NCI-H510A treated with DMSO at 0.1 percent for 48 hours (cell line): Measurements from ENCODE around the gene ASTN2.
"Not testable (repeated sequence)": the region's sequence is repeated elsewhere in the genome, so short reads cannot be mapped to it uniquely, and the experiment has no call there.

Experiments
- DNase-seq: peaks from one replicate; lab custom pipeline; 2025; lab: John Stamatoyannopoulos, UW

Gene ASTN2

GRCh38 chr9:116476935-116477381, 937.9 kb downstream of the ASTN2 start:
- no peak for DNase-seq

- no peak for DNase-seq
Measured at GRCh38 chr9:116476002-116476401, 938.9 kb downstream of the ASTN2 start.

- DNase-seq = no peak
Measured at GRCh38 chr9:116475201-116475600, 939.7 kb downstream of the ASTN2 start.

GRCh38 chr9:116471944-116472506, 942.8 kb downstream of the ASTN2 start:
- DNase-seq = no peak

GRCh38 chr9:116471093-116471906, 943.6 kb downstream of the ASTN2 start:
- DNase-seq = no peak

GRCh38 chr9:116468793-116469527, 945.9 kb downstream of the ASTN2 start:
- DNase-seq = no peak

GRCh38 chr9:116468369-116468768, 946.5 kb downstream of the ASTN2 start:
- no peak for DNase-seq

GRCh38 chr9:116467740-116468351, 947.0 kb downstream of the ASTN2 start:
- DNase-seq = no peak

GRCh38 chr9:116466271-116467235, 948.3 kb downstream of the ASTN2 start:
- DNase-seq = no peak

- no peak for DNase-seq
Measured at GRCh38 chr9:116465576-116466270, 949.1 kb downstream of the ASTN2 start.

- no peak for DNase-seq
Measured at GRCh38 chr9:116464987-116465571, 949.8 kb downstream of the ASTN2 start.

- no peak for DNase-seq
Measured at GRCh38 chr9:116464423-116464822, 950.4 kb downstream of the ASTN2 start.

- no peak for DNase-seq
Measured at GRCh38 chr9:116461632-116462031, 953.2 kb downstream of the ASTN2 start.

- no peak for DNase-seq
Measured at GRCh38 chr9:116460026-116460425, 954.8 kb downstream of the ASTN2 start.

GRCh38 chr9:116459576-116459975, 955.3 kb downstream of the ASTN2 start:
- DNase-seq = no peak

- no peak for DNase-seq
Measured at GRCh38 chr9:116456490-116457088, 958.3 kb downstream of the ASTN2 start.

GRCh38 chr9:116454539-116454938, 960.3 kb downstream of the ASTN2 start:
- DNase-seq = not testable (repeated sequence)

GRCh38 chr9:116453785-116454184, 961.1 kb downstream of the ASTN2 start:
- DNase-seq = no peak

- no peak for DNase-seq
Measured at GRCh38 chr9:116452634-116453033, 962.2 kb downstream of the ASTN2 start.

- no peak for DNase-seq
Measured at GRCh38 chr9:116452227-116452626, 962.6 kb downstream of the ASTN2 start.
